Left lobe of liver (tissue), 2 donors: ENCODE data around the gene CCNL1. TPM values are rescaled to one million over a fixed set of nuclear protein-coding genes. Genes with fewer than 3 reads are reported as not detected.

Source experiments
- ATAC-seq: fragments of 200-7000 bp; cut with Tn5 transposase; one replicate; pipeline ENCODE4 v1.9.1; 2020; ENCODE audit warnings: mild to moderate bottlenecking, moderate library complexity
- DNase-seq: peaks from one replicate; pipeline ENCODE4 v3.0.0-alpha.2; 2020; ENCODE audit warnings: low spot score
- total RNA-seq: library from RNA; stranded (reverse); gene quantifications from one replicate; pipeline ENCODE4 v1.2.1, GENCODE V29; 2021
- donor health status: DM: no; HTN: no; CAD: no; lungs with moderate emphysema.
- donor health status: DM: no; HTN: yes; CAD: no.

Gene CCNL1
- total RNA-seq, 1 donor from 2014 or later, result 39.8 TPM

GRCh38 chr3:157148196-157148889 is 11.6 kb downstream of the CCNL1 start:
- ATAC-seq (peak; percentile 42), DNase-seq (no peak)

DNA sequence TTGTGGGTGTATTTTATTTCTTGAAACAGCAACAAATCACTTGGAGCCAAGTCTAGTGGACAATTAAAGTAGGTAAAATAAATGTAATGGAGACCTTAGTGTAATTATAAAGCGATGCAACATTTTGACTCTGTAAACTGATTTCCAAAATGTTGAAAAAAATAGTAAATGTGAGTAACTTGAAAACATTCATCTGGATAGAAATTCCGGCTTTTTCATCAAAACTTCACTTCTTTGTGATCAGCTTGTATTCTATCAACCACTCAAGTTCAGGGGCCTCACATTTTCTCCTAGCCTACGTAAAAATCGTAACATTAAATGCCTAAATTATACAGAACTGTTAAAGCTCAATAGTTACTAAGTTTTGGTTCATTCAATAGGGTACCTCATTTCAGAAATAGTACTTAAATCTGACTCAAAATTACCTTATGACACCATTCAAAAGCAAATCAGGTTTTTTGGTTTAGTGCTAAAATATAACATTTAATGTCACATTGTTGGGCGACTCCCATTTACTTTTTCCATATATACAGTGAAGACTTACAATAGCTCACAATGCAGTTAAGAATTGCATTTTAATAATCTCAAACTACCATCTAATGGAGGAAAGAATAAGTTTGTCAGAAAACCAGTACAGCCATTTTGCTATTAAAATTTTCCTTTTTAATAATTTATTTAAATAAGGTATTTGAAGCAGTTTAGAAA is 12.7 kb downstream of the CCNL1 start:
- DNase-seq (no peak), ATAC-seq (no peak)

- DNase-seq (no peak), ATAC-seq (no peak)
Measured at GRCh38 chr3:157145606-157146322, 14.2 kb downstream of the CCNL1 start.

GRCh38 chr3:157142315-157142714 is 17.6 kb downstream of the CCNL1 start:
- no peak for ATAC-seq
- DNase-seq, result no peak

DNA sequence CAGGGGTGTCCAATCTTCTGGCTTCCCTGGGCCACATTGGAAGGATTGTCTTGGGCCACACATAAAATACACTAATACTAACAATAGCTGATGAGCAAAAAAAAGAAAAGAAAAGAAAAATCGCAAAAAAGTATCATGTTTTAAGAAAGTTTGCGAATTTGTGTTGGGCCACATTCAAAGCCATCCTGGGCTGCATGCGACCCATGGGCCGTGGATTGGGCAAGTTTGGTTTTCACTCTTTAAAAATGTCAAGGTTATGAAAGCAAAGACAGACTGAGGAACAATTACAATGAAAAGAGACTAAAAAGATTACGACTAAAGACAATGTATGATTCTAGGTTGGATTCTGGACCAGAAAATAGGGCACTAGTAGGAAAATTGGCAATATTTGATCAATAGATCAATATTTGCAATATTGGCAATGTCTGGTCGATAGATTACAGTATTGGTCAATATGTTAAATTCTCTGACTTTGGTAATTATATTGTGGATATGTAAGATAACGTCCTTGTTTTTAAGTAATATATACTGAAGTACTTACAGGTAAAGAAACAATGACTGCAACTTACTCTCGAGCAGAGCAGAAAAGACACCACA is 19.9 kb downstream of the CCNL1 start:
- DNase-seq, result no peak
- ATAC-seq, result no peak

- DNase-seq (peak; percentile 96), ATAC-seq (peak; percentile 66)
Measured at GRCh38 chr3:157136647-157137387, 23.1 kb downstream of the CCNL1 start.

DNA sequence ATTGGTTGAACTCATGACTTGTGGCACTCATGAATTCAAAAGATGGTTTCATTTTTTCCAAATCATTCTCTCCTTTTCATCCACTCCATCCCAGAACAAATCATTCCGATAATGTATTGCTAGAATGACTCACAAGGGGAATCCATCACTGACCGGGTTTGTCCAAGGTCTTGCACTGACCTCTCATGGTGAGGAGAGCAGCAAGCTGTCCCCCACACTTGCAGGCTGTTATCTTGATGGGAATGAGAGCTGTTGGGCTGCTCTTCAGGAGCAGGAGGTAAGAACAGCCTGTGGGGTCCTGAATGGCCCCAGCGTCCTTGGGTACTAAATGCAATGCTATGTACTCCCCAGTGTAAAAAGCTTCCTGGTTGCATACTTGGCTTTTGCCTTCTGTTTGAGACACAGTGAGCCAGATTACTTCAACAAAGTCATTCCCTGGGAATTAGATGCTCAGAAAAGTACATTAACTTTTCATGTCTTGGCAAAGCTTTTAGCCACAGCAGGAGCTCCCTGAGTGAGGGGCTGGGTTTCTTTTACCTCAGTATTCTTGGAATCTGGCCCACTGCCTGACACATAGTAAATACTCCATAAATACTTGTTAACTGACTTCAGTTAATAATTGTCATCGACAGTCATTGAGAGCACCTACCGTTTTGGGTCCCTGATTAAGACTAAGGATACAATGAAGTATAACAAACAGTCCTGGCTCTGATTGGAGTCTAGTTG is 24.1 kb downstream of the CCNL1 start:
- DNase-seq (no peak), ATAC-seq (peak; percentile 6)

GRCh38 chr3:157134620-157135191 is 25.2 kb downstream of the CCNL1 start:
- DNase-seq, result peak; percentile 96
- ATAC-seq, result peak; percentile 68

GRCh38 chr3:157133434-157134320 is 26.3 kb downstream of the CCNL1 start:
- ATAC-seq (peak; percentile 40), DNase-seq (no peak)

- DNase-seq, result no peak
- ATAC-seq, result no peak
Measured at GRCh38 chr3:157132936-157133335, 27.0 kb downstream of the CCNL1 start.

GRCh38 chr3:157132341-157132740 is 27.6 kb downstream of the CCNL1 start:
- ATAC-seq (no peak), DNase-seq (no peak)

- DNase-seq, result no peak
- ATAC-seq, result no peak
Measured at GRCh38 chr3:157131861-157132260, 28.1 kb downstream of the CCNL1 start.

DNA sequence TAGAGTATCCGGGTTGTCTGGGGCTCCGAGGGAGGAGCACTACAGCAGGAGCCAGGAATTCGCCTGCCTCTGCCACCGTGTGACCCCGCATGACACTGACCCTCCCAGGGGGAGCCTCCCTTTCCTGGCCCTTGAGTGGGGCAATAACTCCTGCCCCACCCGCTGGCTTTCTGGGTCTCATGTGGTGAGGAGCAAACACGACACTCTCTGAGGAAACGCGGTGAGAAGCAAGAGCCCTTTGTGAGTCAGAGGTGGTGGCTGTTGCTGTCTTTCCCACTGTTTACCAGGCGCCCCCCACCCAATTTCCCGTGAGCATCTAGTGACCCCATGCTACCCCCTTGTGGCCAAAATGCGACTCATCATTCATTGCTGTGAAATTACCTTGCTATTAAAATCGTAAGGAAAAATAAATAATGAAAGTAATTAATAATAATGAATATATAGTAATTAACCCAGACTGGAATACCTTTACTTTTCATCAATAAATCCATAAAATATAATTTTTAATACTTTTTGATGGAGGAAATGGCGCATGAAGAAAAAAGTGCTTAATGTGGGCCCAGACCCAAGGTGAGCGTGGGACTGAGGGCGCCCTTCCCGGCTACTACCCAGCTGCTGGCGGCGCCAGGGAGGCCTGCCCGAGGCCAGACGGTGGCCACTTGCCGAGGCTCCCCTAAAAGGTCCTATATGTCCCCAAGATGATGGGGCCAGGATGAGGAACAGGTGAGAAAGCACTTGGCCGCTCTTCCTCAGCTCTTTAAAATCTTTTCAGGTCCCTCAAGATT is 29.3 kb downstream of the CCNL1 start:
- no peak for ATAC-seq

GRCh38 chr3:157129803-157130466 is 30.0 kb downstream of the CCNL1 start:
- no peak for ATAC-seq
- DNase-seq, result no peak

More for the DNA sequence above, 29.3 kb downstream of the CCNL1 start:
- no peak for DNase-seq

DNA sequence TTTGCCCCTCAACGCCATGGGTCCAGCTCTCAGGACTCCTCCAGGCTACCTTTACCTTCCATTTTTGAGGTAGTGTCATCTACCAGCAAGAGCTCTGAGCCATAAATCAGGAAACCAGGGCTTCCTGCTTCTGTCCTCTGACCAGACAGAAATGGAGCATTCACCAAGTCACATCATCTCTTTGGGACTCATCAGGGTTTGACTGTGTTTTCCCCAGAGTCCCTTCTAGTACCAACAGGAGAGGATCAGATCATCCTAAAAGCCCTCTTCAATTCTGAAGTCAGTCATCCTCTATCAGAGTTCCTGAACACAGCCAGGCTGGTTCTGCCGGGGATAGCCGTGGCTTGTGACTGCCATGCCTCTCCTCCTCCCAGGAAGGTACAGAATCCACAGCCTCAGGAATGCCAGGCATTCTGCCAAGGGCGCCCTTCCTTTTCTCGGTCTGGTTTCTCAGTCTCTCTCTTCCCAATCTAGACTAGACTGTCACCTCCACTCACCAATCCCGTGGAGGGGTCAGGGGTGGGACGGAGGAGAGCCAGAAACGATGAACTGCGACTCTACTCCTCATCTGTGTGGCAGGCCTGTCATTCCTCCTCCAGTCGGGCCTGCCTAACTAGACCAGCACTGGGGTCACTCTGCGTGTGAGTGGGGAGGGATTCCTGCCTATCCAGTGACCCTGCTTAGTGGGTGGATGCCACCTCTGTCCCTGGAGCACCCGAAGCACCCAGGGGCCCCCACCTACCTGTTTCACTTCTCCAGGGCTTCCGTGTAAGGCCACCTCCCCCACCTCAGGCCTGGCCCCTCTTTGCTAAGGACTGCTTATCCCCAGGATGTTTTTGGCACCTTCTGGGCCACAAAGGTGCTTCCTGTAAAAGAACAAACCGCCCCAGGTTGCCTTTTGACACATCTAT is 30.9 kb downstream of the CCNL1 start:
- DNase-seq (no peak), ATAC-seq (no peak)
